AG04450 (cell line): ENCODE data around the gene FOXO6. TPM values are rescaled to one million over a fixed set of nuclear protein-coding genes. Genes with fewer than 3 reads are reported as not detected.

Source experiments
- CTCF ChIA-PET: fragments of 300-600, 350-600 bp; formaldehyde crosslinking; extraction: SDS; loops from one replicate; lab custom pipeline; 2022; ENCODE audit warnings: antibody characterized with exemption, inconsistent platforms; lab: Charles Lee
- POLR2A ChIA-PET: fragments of 350-600 bp; formaldehyde crosslinking; extraction: SDS; loops from one replicate; lab custom pipeline; 2021; ENCODE audit warnings: antibody characterized with exemption, inconsistent platforms; lab: Yijun Ruan, JAX
- DNase-seq: peaks from one replicate; pipeline ENCODE4 v3.0.0-alpha.2; 2011; ENCODE audit warnings: low read depth, low spot score
- H3K27ac ChIP-seq: one replicate; pipeline ENCODE4 v1.5.1; 2012; ENCODE audit warnings: low read depth, low read length, control low read depth
- H3K27me3 ChIP-seq: one replicate; pipeline ENCODE4 v1.6.0; 2012; ENCODE audit warnings: low read length; ENCODE audit not compliant: control insufficient read depth, insufficient read depth
- H3K4me3 ChIP-seq: 2 replicates; pipeline ENCODE4 v1.5.1; 2011; ENCODE audit warnings: mild to moderate bottlenecking, low read depth, low read length, control low read depth
- H3K9me3 ChIP-seq: 2 replicates; pipeline ENCODE4 v1.5.1; 2012; ENCODE audit warnings: low read length; ENCODE audit not compliant: control insufficient read depth, insufficient read depth
- CTCF ChIP-seq: IDR thresholded peaks from 2 replicates; pipeline ENCODE4 v1.5.1; 2011; ENCODE audit warnings: low read depth, low read length, control low read depth, inconsistent platforms
- polyA plus RNA-seq: library from polyadenylated mRNA; depleted of rRNA; stranded (reverse); fragments of >200 nt; gene quantifications from 2 replicates; pipeline ENCODE4 v1.2.3, GENCODE V29; 2011

FOXO6 gene
- polyA plus RNA-seq, 1 experiment, result not detected

GRCh38 chr1:41419584-41420295, 58.5 kb downstream of the FOXO6 start:
- CTCF ChIA-PET, result interaction anchor here (2.6 to 6.4 kb wide), 3 partner anchors 14 to 137 kb away, joined by 9 to 82 read pairs (median 56); no protein-coding TSS in a partner anchor
- DNase-seq, result no peak
- Histone ChIP-seq H3K9me3 (no peaks in the 10 kb centered on the region; the same call in 1 of the 2 replicates), H3K27me3 (peaks cover 14% of the 10 kb centered on the region), H3K4me3 (no peak overlapping the region), H3K27ac (no peak overlapping the region)
- POLR2A ChIA-PET, result no interaction called here
- TF ChIP-seq CTCF, result no peak

GRCh38 chr1:41420351-41420750, 59.1 kb downstream of the FOXO6 start:
- H3K27ac ChIP-seq, result no peak overlapping the region
- TF ChIP-seq CTCF, result no peak
- H3K27me3 ChIP-seq, result peaks cover 10% of the 10 kb centered on the region
- DNase-seq, result no peak
- ChIA-PET CTCF (interaction anchor here (2.6 to 6.4 kb wide), 2 partner anchors 13 to 138 kb away, joined by 9 to 56 read pairs; no protein-coding TSS in a partner anchor), POLR2A (no interaction called here)
- no peak overlapping the region for H3K4me3 ChIP-seq
- no peaks in the 10 kb centered on the region; the same call in 1 of the 2 replicates for H3K9me3 ChIP-seq

GRCh38 chr1:41420860-41421259, 59.6 kb downstream of the FOXO6 start:
- Histone ChIP-seq H3K9me3 (no peaks in the 10 kb centered on the region; the same call in 1 of the 2 replicates), H3K4me3 (no peak overlapping the region), H3K27ac (no peak overlapping the region), H3K27me3 (peaks cover 7% of the 10 kb centered on the region)
- TF ChIP-seq CTCF, result no peak
- POLR2A ChIA-PET, result interaction anchor here (0.6 kb wide), 1 partner anchor 265 kb away, joined by 3 read pairs; no protein-coding TSS in a partner anchor
- CTCF ChIA-PET, result interaction anchor here (2.6 to 6.4 kb wide), 2 partner anchors 13 to 138 kb away, joined by 9 to 56 read pairs; no protein-coding TSS in a partner anchor
- DNase-seq, result no peak

GRCh38 chr1:41422306-41422705, 61.1 kb downstream of the FOXO6 start:
- Histone ChIP-seq H3K27me3 (peaks cover 4% of the 10 kb centered on the region), H3K4me3 (no peak overlapping the region), H3K27ac (no peak overlapping the region), H3K9me3 (no peaks in the 10 kb centered on the region; the same call in 1 of the 2 replicates)
- no peak for TF ChIP-seq CTCF
- DNase-seq, result no peak
- POLR2A ChIA-PET, result no interaction called here
- CTCF ChIA-PET, result interaction anchor here (2.6 to 6.4 kb wide), 2 partner anchors 11 to 140 kb away, joined by 9 to 56 read pairs; no protein-coding TSS in a partner anchor
